ENCODE measurements around the gene TINCR.
A peak's percentile ranks its signal among the peaks of the same experiment; 100 is the strongest.

TINCR gene

DNA sequence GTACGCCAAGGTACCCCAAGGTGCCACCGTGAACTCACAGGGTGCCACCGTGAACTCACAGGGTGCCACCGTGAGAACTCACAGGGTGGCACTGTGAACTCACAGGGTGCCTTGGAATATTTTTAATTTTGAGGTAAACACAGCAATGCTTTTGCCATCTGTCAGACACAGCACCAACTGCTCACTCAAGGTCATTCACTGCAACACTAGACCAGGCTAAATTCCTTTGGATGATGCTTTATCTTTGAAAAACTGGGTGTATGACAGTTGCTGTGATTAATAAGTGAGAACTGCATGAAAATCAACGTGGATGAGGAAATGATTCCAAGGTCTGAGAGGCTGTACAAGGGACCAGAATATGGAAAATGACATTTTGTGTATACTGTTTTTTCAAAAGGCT, 35.9 kb upstream of the TINCR start:
- H3K36me3 ChIP-seq (ENCODE audit: control insufficient read depth in 1 of 2, insufficient read depth in 2 of 2, low read length in 2 of 2): peaks cover 59 to 84% of the 10 kb centered on the region in 2 donors
- H3K4me3 ChIP-seq (ENCODE audit: low read depth in 1 of 2, low read length in 2 of 2): no peak overlapping the region
- H3K27ac ChIP-seq (ENCODE audit: low read depth, low read length): no peak overlapping the region
- no peaks in the 10 kb centered on the region for H3K27me3 ChIP-seq (ENCODE audit: control insufficient read depth in 1 of 2, insufficient read depth in 2 of 2, low read length in 2 of 2)
- H3K4me1 ChIP-seq (ENCODE audit: control insufficient read depth in 1 of 2, insufficient read depth in 2 of 2, low read length in 2 of 2): peaks cover 3 to 6% of the 10 kb centered on the region in 2 donors
- H3K9ac ChIP-seq (ENCODE audit: low read depth in 1 of 2, low read length in 2 of 2): no peak overlapping the region
- no peaks in the 10 kb centered on the region for H3K9me3 ChIP-seq (ENCODE audit: control insufficient read depth in 1 of 2, low read length in 2 of 2)

DNA sequence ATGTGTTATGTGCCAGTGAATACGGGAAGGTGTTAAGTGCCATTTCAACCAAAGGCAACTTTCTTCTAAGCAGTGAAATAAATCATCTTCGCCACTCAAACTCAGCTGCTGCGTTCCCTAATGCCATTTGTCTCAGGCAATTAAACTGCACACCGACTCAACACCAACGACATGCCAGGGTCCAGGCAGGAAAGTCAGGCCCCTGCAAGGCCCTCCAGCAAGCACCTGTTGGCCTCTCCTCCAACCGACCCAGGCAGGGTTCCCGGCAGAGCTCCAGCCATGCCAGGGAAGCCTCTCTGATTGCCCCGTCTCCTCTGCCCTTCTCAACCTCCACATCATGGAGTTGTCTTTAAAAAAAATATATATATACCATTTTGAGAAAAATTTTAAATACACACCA, 33.0 kb upstream of the TINCR start:
- Histone ChIP-seq H3K9ac (ENCODE audit: low read depth in 1 of 2, low read length in 2 of 2) (no peak overlapping the region), H3K9me3 (ENCODE audit: control insufficient read depth in 1 of 2, low read length in 2 of 2) (no peaks in the 10 kb centered on the region), H3K4me3 (ENCODE audit: low read depth in 1 of 2, low read length in 2 of 2) (no peak overlapping the region), H3K4me1 (ENCODE audit: control insufficient read depth in 1 of 2, insufficient read depth in 2 of 2, low read length in 2 of 2) (peaks cover 2 to 6% of the 10 kb centered on the region in 2 donors), H3K36me3 (ENCODE audit: control insufficient read depth in 1 of 2, insufficient read depth in 2 of 2, low read length in 2 of 2) (peaks cover 56 to 90% of the 10 kb centered on the region in 2 donors), H3K27me3 (ENCODE audit: control insufficient read depth in 1 of 2, insufficient read depth in 2 of 2, low read length in 2 of 2) (no peaks in the 10 kb centered on the region), H3K27ac (ENCODE audit: low read depth, low read length) (no peak overlapping the region)

- H3K27ac ChIP-seq (ENCODE audit: low read depth, low read length): no peak overlapping the region
These were observed 28.0 kb upstream of the TINCR start for GRCh38 chr19:5595745-5596144.

DNA sequence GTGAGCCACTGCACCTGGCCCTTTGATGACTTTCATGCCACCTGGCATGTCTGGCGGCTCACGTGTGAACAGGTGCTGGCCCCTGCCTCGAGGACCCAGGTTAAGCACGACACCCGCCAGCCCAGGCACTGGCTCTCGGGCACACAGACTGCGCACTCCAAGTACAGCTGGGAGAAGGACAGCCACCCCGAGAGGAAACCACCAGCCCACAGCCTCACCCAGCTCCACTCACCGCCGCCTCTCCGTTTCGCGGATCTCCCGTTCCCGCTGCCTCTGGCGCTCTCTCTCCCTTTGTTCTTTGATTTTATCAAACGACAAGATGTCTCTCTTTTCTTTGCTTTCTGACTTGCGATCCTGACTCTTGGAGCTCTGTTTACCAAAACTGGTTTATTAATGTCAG, 27.4 kb upstream of the TINCR start:
- Histone ChIP-seq H3K27ac (ENCODE audit: low read depth, low read length) (no peak overlapping the region), H3K9me3 (ENCODE audit: control insufficient read depth in 1 of 2, low read length in 2 of 2) (no peaks in the 10 kb centered on the region), H3K27me3 (ENCODE audit: control insufficient read depth in 1 of 2, insufficient read depth in 2 of 2, low read length in 2 of 2) (no peaks in the 10 kb centered on the region), H3K9ac (ENCODE audit: low read depth in 1 of 2, low read length in 2 of 2) (no peak overlapping the region), H3K4me1 (ENCODE audit: control insufficient read depth in 1 of 2, insufficient read depth in 2 of 2, low read length in 2 of 2) (peaks cover 0 to 12% of the 10 kb centered on the region in 2 donors), H3K36me3 (ENCODE audit: control insufficient read depth in 1 of 2, insufficient read depth in 2 of 2, low read length in 2 of 2) (peaks cover 70 to 97% of the 10 kb centered on the region in 2 donors), H3K4me3 (ENCODE audit: low read depth in 1 of 2, low read length in 2 of 2) (no peak overlapping the region)

More at GRCh38 chr19:5595745-5596144, 28.0 kb upstream of the TINCR start:
- no peak overlapping the region for H3K9ac ChIP-seq (ENCODE audit: low read depth in 1 of 2, low read length in 2 of 2)
- H3K36me3 ChIP-seq (ENCODE audit: control insufficient read depth in 1 of 2, insufficient read depth in 2 of 2, low read length in 2 of 2): peaks cover 70 to 97% of the 10 kb centered on the region in 2 donors
- H3K27me3 ChIP-seq (ENCODE audit: control insufficient read depth in 1 of 2, insufficient read depth in 2 of 2, low read length in 2 of 2): no peaks in the 10 kb centered on the region
- no peak overlapping the region for H3K4me3 ChIP-seq (ENCODE audit: low read depth in 1 of 2, low read length in 2 of 2)
- no peaks in the 10 kb centered on the region for H3K9me3 ChIP-seq (ENCODE audit: control insufficient read depth in 1 of 2, low read length in 2 of 2)
- peaks cover 0 to 12% of the 10 kb centered on the region in 2 donors for H3K4me1 ChIP-seq (ENCODE audit: control insufficient read depth in 1 of 2, insufficient read depth in 2 of 2, low read length in 2 of 2)

DNA sequence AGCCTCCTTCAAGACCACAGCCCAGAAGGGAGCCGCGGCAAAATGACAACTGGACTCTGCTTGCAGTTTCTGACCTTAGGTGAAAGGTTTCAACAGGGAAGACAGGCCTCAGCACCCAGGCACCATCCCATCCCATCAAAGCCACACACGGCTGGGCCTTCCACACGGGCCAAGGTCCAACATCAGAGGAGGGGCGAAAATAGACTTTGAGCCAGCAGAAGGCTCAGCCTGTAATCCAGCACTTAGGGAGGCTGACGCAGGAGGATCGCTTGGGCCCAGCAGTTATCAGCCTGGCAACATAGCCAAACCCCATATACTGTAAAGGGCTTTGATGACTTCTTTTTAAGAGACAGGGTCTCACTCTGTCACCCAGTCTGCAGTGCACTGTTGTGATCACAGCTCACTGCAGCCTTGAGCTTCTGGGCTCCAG, 26.8 kb upstream of the TINCR start:
- H3K36me3 ChIP-seq (ENCODE audit: control insufficient read depth in 1 of 2, insufficient read depth in 2 of 2, low read length in 2 of 2): peaks cover 72 to 97% of the 10 kb centered on the region in 2 donors
- peak overlapping the region in 1 of 2 donors; percentile 10 for H3K4me3 ChIP-seq (ENCODE audit: low read depth in 1 of 2, low read length in 2 of 2)
- H3K4me1 ChIP-seq (ENCODE audit: control insufficient read depth in 1 of 2, insufficient read depth in 2 of 2, low read length in 2 of 2): peaks cover 0 to 12% of the 10 kb centered on the region in 2 donors
- H3K9ac ChIP-seq (ENCODE audit: low read depth in 1 of 2, low read length in 2 of 2): no peak overlapping the region
- no peak overlapping the region for H3K27ac ChIP-seq (ENCODE audit: low read depth, low read length)
- H3K9me3 ChIP-seq (ENCODE audit: control insufficient read depth in 1 of 2, low read length in 2 of 2): no peaks in the 10 kb centered on the region
- no peaks in the 10 kb centered on the region for H3K27me3 ChIP-seq (ENCODE audit: control insufficient read depth in 1 of 2, insufficient read depth in 2 of 2, low read length in 2 of 2)

DNA sequence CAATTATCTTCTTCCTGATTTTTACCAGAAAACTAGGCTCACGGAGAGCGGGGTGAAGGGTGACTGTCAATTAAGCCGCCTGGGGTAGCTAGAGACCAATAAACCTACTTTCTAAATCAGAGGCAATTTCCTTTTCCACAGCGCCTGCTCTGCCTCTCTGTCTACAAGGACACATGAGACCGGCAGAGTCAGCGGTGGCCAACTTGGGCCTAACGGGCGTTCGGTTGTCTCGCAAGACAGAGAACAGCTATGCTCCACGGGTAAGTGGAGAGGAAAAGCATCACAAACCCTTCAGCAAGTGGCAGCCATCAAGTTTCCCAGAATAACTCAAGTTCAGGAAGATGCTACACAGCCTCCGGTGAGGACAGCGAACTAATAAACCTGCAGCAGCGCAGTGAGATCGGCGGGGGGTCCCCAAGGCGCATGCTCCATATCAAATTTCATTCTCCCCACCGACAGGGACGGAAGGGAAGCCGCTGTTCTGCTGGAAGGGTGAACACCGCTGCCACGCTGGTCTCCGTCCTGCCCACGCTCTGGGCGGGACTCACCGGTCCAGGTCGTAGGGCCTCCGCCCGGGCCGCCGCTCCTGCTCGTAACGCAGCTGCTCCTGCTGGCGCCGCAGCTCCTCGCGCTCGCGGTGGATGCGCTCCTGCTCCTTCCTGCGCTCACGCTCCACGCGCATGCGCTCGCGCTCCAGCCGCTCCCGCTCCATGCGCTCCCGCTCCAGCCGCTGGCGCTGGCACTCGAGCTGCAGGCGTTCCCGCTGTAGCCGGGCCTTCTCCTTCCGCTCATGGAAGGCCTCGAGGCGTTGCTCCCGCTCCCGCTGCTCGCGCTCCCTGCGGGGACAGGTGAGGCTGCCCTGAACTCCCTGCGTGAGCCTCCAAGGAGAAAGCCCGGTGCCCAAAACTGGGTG, 25.8 kb upstream of the TINCR start:
- Histone ChIP-seq H3K27ac (ENCODE audit: low read depth, low read length) (no peak overlapping the region), H3K9me3 (ENCODE audit: control insufficient read depth in 1 of 2, low read length in 2 of 2) (no peaks in the 10 kb centered on the region), H3K4me1 (ENCODE audit: control insufficient read depth in 1 of 2, insufficient read depth in 2 of 2, low read length in 2 of 2) (peaks cover 0 to 12% of the 10 kb centered on the region in 2 donors), H3K36me3 (ENCODE audit: control insufficient read depth in 1 of 2, insufficient read depth in 2 of 2, low read length in 2 of 2) (peaks cover 72 to 97% of the 10 kb centered on the region in 2 donors), H3K27me3 (ENCODE audit: control insufficient read depth in 1 of 2, insufficient read depth in 2 of 2, low read length in 2 of 2) (no peaks in the 10 kb centered on the region), H3K9ac (ENCODE audit: low read depth in 1 of 2, low read length in 2 of 2) (no peak overlapping the region), H3K4me3 (ENCODE audit: low read depth in 1 of 2, low read length in 2 of 2) (no peak overlapping the region)

- Histone ChIP-seq H3K9me3 (ENCODE audit: control insufficient read depth in 1 of 2, low read length in 2 of 2) (no peaks in the 10 kb centered on the region), H3K4me3 (ENCODE audit: low read depth in 1 of 2, low read length in 2 of 2) (no peak overlapping the region), H3K4me1 (ENCODE audit: control insufficient read depth in 1 of 2, insufficient read depth in 2 of 2, low read length in 2 of 2) (peaks cover 0 to 12% of the 10 kb centered on the region in 2 donors), H3K27ac (ENCODE audit: low read depth, low read length) (no peak overlapping the region), H3K27me3 (ENCODE audit: control insufficient read depth in 1 of 2, insufficient read depth in 2 of 2, low read length in 2 of 2) (no peaks in the 10 kb centered on the region), H3K9ac (ENCODE audit: low read depth in 1 of 2, low read length in 2 of 2) (no peak overlapping the region), H3K36me3 (ENCODE audit: control insufficient read depth in 1 of 2, insufficient read depth in 2 of 2, low read length in 2 of 2) (peaks cover 75 to 97% of the 10 kb centered on the region in 2 donors)
These were observed 25.0 kb upstream of the TINCR start for GRCh38 chr19:5592531-5593342.

DNA sequence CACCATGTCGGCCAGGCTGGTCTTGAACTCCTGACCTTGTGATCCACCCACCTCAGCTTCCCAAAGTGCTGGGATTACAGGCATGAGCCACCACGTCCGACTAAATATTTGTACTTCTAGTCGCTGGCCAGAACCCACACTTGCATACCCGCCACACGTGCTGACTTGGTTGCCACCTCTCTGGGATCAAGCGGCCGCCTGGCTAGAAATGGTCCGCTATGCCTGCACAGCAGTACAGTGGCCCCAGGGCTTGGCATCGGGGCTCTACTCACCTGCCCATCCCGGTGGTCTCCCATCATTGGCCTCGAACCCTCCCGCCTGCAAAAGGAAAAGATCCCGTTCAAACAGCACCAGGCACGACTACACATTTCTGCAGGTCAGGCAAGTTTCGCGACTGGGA, 23.7 kb upstream of the TINCR start:
- no peaks in the 10 kb centered on the region for H3K9me3 ChIP-seq (ENCODE audit: control insufficient read depth in 1 of 2, low read length in 2 of 2)
- H3K27ac ChIP-seq (ENCODE audit: low read depth, low read length): no peak overlapping the region
- H3K4me1 ChIP-seq (ENCODE audit: control insufficient read depth in 1 of 2, insufficient read depth in 2 of 2, low read length in 2 of 2): peaks cover 0 to 12% of the 10 kb centered on the region in 2 donors
- no peak overlapping the region for H3K4me3 ChIP-seq (ENCODE audit: low read depth in 1 of 2, low read length in 2 of 2)
- H3K36me3 ChIP-seq (ENCODE audit: control insufficient read depth in 1 of 2, insufficient read depth in 2 of 2, low read length in 2 of 2): peaks cover 78 to 97% of the 10 kb centered on the region in 2 donors
- H3K27me3 ChIP-seq (ENCODE audit: control insufficient read depth in 1 of 2, insufficient read depth in 2 of 2, low read length in 2 of 2): no peaks in the 10 kb centered on the region
- no peak overlapping the region for H3K9ac ChIP-seq (ENCODE audit: low read depth in 1 of 2, low read length in 2 of 2)

DNA sequence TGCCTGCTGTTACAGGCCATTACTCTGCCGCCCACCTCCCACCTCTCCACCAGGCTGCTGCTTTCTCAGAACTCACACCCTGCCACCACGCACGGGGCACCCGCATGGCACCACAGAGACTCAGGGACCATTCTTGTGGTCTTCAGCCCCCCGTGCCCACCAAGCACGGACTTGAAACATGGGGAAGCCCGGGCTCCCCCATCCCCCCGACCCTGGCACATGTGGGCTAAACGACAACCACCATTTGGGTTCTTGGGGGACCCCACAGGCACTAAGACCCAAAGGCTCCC, 23.1 kb upstream of the TINCR start:
- Histone ChIP-seq H3K9me3 (ENCODE audit: control insufficient read depth in 1 of 2, low read length in 2 of 2) (no peaks in the 10 kb centered on the region), H3K27ac (ENCODE audit: low read depth, low read length) (no peak overlapping the region), H3K4me3 (ENCODE audit: low read depth in 1 of 2, low read length in 2 of 2) (no peak overlapping the region), H3K4me1 (ENCODE audit: control insufficient read depth in 1 of 2, insufficient read depth in 2 of 2, low read length in 2 of 2) (peaks cover 0 to 12% of the 10 kb centered on the region in 2 donors), H3K9ac (ENCODE audit: low read depth in 1 of 2, low read length in 2 of 2) (no peak overlapping the region), H3K36me3 (ENCODE audit: control insufficient read depth in 1 of 2, insufficient read depth in 2 of 2, low read length in 2 of 2) (peaks cover 78 to 94% of the 10 kb centered on the region in 2 donors), H3K27me3 (ENCODE audit: control insufficient read depth in 1 of 2, insufficient read depth in 2 of 2, low read length in 2 of 2) (no peaks in the 10 kb centered on the region)
